CD4-positive, alpha-beta T cell (primary cell): ENCODE results near the gene CERT1. TPM values are rescaled to one million over a fixed set of nuclear protein-coding genes. Genes with fewer than 3 reads are reported as not detected.

Source experiments
- ATAC-seq: fragments of 200-7000 bp; cut with Tn5 transposase; one replicate; pipeline ENCODE4 v1.10.0; 2022; ENCODE audit warnings: mild to moderate bottlenecking; ENCODE audit not compliant: poor library complexity
- CTCF ChIA-PET: fragments of 350-600 bp; sonication (Branson Sonifier 250); formaldehyde crosslinking; loops from one replicate; lab custom pipeline; 2021; ENCODE audit warnings: antibody characterized with exemption, inconsistent platforms; lab: Charles Lee
- POLR2A ChIA-PET: fragments of 350-600 bp; sonication (Branson Sonifier 250); formaldehyde crosslinking; loops from one replicate; lab custom pipeline; 2021; ENCODE audit warnings: antibody characterized with exemption, inconsistent platforms; lab: Charles Lee
- DNase-seq, 14 experiments: peaks; one replicate each; pipeline ENCODE4 v3.0.0-alpha.2; 2013 to 2020; ENCODE audit warnings: mixed read lengths in 2 of 14
- H3K27ac ChIP-seq, 2 donors: one replicate each; pipeline versions ENCODE4 v1.5.1 to v1.7.0; 2013; ENCODE audit warnings: low read length in 2 of 2, low read depth in 1 of 2, mild to moderate bottlenecking in 1 of 2
- H3K27me3 ChIP-seq, 2 experiments: 1 replicate in 1 of 2; 2 replicates in 1 of 2; pipeline versions ENCODE4 v1.6.1 to v1.7.0; 2013; ENCODE audit warnings: low read length in 2 of 2, control low read depth in 1 of 2, mild to moderate bottlenecking in 1 of 2, moderate library complexity in 1 of 2; ENCODE audit not compliant: insufficient read depth in 2 of 2, control insufficient read depth in 1 of 2
- H3K36me3 ChIP-seq: one replicate; pipeline ENCODE4 v1.6.1; 2013; ENCODE audit warnings: low read length, control low read depth; ENCODE audit not compliant: insufficient read depth
- H3K4me1 ChIP-seq: one replicate; pipeline ENCODE4 v1.6.1; 2013; ENCODE audit warnings: low read length, control low read depth; ENCODE audit not compliant: insufficient read depth
- H3K4me3 ChIP-seq: one replicate; pipeline ENCODE4 v1.5.1; 2013; ENCODE audit warnings: mild to moderate bottlenecking, low read length, moderate library complexity
- H3K9me3 ChIP-seq, 2 experiments: 1 replicate in 1 of 2; 2 replicates in 1 of 2; pipeline versions ENCODE4 v1.6.1 to v1.7.0; 2013; ENCODE audit warnings: low read length in 2 of 2, mild to moderate bottlenecking in 2 of 2, control low read depth in 1 of 2, moderate library complexity in 1 of 2; ENCODE audit not compliant: control insufficient read depth in 1 of 2, insufficient read depth in 1 of 2
- H3K27ac Mint-ChIP-seq: one replicate; pipeline ENCODE4 v1.8.0; 2020; ENCODE audit warnings: mixed read lengths
- H3K27me3 Mint-ChIP-seq: one replicate; pipeline ENCODE4 v1.8.0; 2021; ENCODE audit warnings: mixed read lengths
- H3K36me3 Mint-ChIP-seq: one replicate; pipeline ENCODE4 v1.8.0; 2021; ENCODE audit warnings: low read depth, mixed read lengths
- H3K4me1 Mint-ChIP-seq: one replicate; pipeline ENCODE4 v1.8.0; 2021; ENCODE audit warnings: low read depth, mixed read lengths
- H3K4me3 Mint-ChIP-seq: one replicate; pipeline ENCODE4 v1.8.0; 2020; ENCODE audit warnings: mild to moderate bottlenecking, mixed read lengths
- H3K9me3 Mint-ChIP-seq: one replicate; pipeline ENCODE4 v1.8.0; 2020; ENCODE audit warnings: mixed read lengths
- intact Hi-C, 2 experiments: fragments of 100-400 bp; cut with DNase I in 1 of 2; cut with micrococcal nuclease in 1 of 2; formaldehyde crosslinking; loops; one replicate each; pipeline versions ENCODE4 v1.15.1 to v1.9.0; 2023 to 2025; cut with DNase I, micrococcal nuclease
- total RNA-seq, 174 experiments: library from RNA in 2 of 174; stranded (reverse) in 2 of 174; gene quantifications; one replicate each; pipeline ENCODE4 v1.2.3 and lab custom pipeline; 2021 to 2026
- TF ChIP-seq, protein P1 (sequence below): fragments of 200-600 bp; IDR thresholded peaks from one replicate; pipeline ENCODE4 v1.8.0; 2022; ENCODE audit warnings: antibody characterized with exemption, mild to moderate bottlenecking

CERT1 gene
- total RNA-seq, 2 experiments from 2014 or later: 26.5 to 28.7 TPM

GRCh38 chr5:75441560-75441959 lies 69.9 kb downstream of the CERT1 start:
- peaks cover 44% of the 10 kb centered on the region for H3K36me3 Mint-ChIP-seq
- Histone ChIP-seq H3K27ac (no peak overlapping the region), H3K4me1 (no peaks in the 10 kb centered on the region), H3K27me3 (no peaks in the 10 kb centered on the region), H3K36me3 (peaks cover 2% of the 10 kb centered on the region), H3K4me3 (no peak overlapping the region), H3K9me3 (peaks cover 0 to 20% of the 10 kb centered on the region in 2 experiments)
- CTCF ChIA-PET: no interaction called here
- TF ChIP-seq, protein P1, sequence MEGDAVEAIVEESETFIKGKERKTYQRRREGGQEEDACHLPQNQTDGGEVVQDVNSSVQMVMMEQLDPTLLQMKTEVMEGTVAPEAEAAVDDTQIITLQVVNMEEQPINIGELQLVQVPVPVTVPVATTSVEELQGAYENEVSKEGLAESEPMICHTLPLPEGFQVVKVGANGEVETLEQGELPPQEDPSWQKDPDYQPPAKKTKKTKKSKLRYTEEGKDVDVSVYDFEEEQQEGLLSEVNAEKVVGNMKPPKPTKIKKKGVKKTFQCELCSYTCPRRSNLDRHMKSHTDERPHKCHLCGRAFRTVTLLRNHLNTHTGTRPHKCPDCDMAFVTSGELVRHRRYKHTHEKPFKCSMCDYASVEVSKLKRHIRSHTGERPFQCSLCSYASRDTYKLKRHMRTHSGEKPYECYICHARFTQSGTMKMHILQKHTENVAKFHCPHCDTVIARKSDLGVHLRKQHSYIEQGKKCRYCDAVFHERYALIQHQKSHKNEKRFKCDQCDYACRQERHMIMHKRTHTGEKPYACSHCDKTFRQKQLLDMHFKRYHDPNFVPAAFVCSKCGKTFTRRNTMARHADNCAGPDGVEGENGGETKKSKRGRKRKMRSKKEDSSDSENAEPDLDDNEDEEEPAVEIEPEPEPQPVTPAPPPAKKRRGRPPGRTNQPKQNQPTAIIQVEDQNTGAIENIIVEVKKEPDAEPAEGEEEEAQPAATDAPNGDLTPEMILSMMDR: no peak
- peaks cover 16% of the 10 kb centered on the region for H3K9me3 Mint-ChIP-seq
- POLR2A ChIA-PET: no interaction called here
- ATAC-seq: no peak
- H3K27me3 Mint-ChIP-seq: no peaks in the 10 kb centered on the region
- intact Hi-C loops: no loop called here
- H3K27ac Mint-ChIP-seq: no peak overlapping the region
- H3K4me1 Mint-ChIP-seq: peaks cover 9% of the 10 kb centered on the region
- no peak overlapping the region for H3K4me3 Mint-ChIP-seq
- DNase-seq: no peak

DNA sequence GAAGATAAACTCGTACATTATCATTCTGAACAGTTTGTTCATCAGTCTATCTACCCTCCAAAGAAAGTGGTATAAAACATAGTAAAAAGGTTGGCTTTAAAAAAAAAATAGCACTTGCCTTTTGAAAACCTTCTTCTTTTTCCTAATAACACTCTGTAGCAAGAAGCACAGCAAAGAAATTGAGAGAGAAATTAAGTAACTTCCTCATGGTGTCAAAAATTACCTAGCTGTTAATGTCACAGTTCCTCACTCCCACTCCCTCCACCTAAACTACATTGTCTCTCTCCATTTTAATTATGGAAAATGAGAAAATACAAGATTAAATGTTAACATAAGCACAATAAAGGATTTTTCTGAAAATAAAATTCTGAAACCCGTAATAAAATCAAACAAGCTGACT lies 72.2 kb downstream of the CERT1 start:
- H3K27me3 Mint-ChIP-seq: no peaks in the 10 kb centered on the region
- TF ChIP-seq, protein P1: no peak
- ATAC-seq: no peak
- Histone ChIP-seq H3K27ac (no peak overlapping the region), H3K9me3 (peaks cover 0 to 8% of the 10 kb centered on the region in 2 experiments), H3K36me3 (peaks cover 3% of the 10 kb centered on the region), H3K27me3 (no peaks in the 10 kb centered on the region), H3K4me1 (no peaks in the 10 kb centered on the region), H3K4me3 (no peak overlapping the region)
- peaks cover 31% of the 10 kb centered on the region for H3K36me3 Mint-ChIP-seq
- no peak overlapping the region for H3K27ac Mint-ChIP-seq
- peaks cover 12% of the 10 kb centered on the region for H3K9me3 Mint-ChIP-seq
- no peak for DNase-seq
- H3K4me1 Mint-ChIP-seq: peaks cover 9% of the 10 kb centered on the region
- ChIA-PET POLR2A (no interaction called here), CTCF (interaction anchor here (0.6 kb wide), 1 partner anchor 126 kb away, joined by 3 read pairs; no protein-coding TSS in a partner anchor)
- no peak overlapping the region for H3K4me3 Mint-ChIP-seq
- intact Hi-C loops: no loop called here

DNA sequence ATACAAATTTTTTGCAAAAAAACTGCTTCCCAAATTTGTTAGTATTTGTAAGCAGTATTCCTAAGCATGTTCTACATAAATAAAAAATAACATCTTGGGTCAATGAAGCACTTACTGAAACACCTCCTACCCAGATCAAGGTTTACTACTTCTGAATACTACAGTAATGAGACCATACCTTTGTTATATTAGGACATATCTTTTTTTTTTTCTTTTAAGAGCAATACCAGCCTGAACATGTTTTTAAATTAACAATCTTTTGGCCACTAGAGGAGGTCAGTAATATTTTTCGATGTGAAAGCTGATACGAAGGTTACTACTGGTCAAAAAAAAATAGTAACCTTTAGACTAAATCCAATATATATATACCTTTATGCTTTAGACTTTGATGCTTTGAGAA lies 72.7 kb downstream of the CERT1 start:
- Histone ChIP-seq H3K27ac (no peak overlapping the region), H3K4me1 (no peaks in the 10 kb centered on the region), H3K4me3 (no peak overlapping the region), H3K36me3 (peaks cover 3% of the 10 kb centered on the region), H3K9me3 (peaks cover 0 to 8% of the 10 kb centered on the region in 2 experiments), H3K27me3 (no peaks in the 10 kb centered on the region)
- Mint-ChIP-seq H3K27ac (no peak overlapping the region), H3K4me3 (no peak overlapping the region), H3K9me3 (peaks cover 10% of the 10 kb centered on the region), H3K36me3 (peaks cover 29% of the 10 kb centered on the region), H3K4me1 (peaks cover 9% of the 10 kb centered on the region), H3K27me3 (no peaks in the 10 kb centered on the region)
- ATAC-seq (no peak), DNase-seq (no peak)
- ChIA-PET CTCF (interaction anchor here (0.6 kb wide), 1 partner anchor 126 kb away, joined by 3 read pairs; no protein-coding TSS in a partner anchor), POLR2A (no interaction called here)
- intact Hi-C loops: no loop called here
- TF ChIP-seq, protein P1: no peak
